Upper lobe of right lung (tissue), 1 donor: ENCODE data around the gene WFS1. TPM values are rescaled to one million over a fixed set of nuclear protein-coding genes. Genes with fewer than 3 reads are reported as not detected.

Source experiments
- ATAC-seq: fragments of 200-7000 bp; cut with Tn5 transposase; one replicate; pipeline ENCODE4 v1.9.1; 2020; ENCODE audit warnings: mild to moderate bottlenecking, moderate library complexity
- DNase-seq: peaks from one replicate; pipeline ENCODE4 v3.0.0-alpha.2; 2020
- H3K27ac ChIP-seq: fragments of 200-600 bp; one replicate; pipeline ENCODE4 v1.8.0; 2022
- H3K27me3 ChIP-seq: fragments of 200-600 bp; one replicate; pipeline ENCODE4 v1.8.0; 2022; ENCODE audit warnings: mild to moderate bottlenecking
- H3K36me3 ChIP-seq: fragments of 200-600 bp; one replicate; pipeline ENCODE4 v1.8.0; 2022
- H3K4me1 ChIP-seq: fragments of 200-600 bp; one replicate; pipeline ENCODE4 v1.8.0; 2022
- H3K4me3 ChIP-seq: fragments of 200-600 bp; one replicate; pipeline ENCODE4 v1.8.0; 2022; ENCODE audit warnings: mild to moderate bottlenecking
- H3K9me3 ChIP-seq: fragments of 200-600 bp; one replicate; pipeline ENCODE4 v1.8.0; 2022
- intact Hi-C: fragments of 100-400 bp; cut with DNase I; formaldehyde crosslinking; loops from one replicate; pipeline ENCODE4 v1.11.0; 2022
- total RNA-seq: library from RNA; stranded (reverse); fragmentation: NEBNext Ultra II Directional; extraction: Animal tissue kit (Norgen Biotek cat#: 25700); gene quantifications from one replicate; pipeline ENCODE4 v1.2.1, GENCODE V29; 2021
- TF ChIP-seq, protein P1 (sequence below): fragments of 200-600 bp; IDR thresholded peaks from one replicate; pipeline ENCODE4 v1.8.0; 2022; ENCODE audit warnings: antibody characterized with exemption
- donor health status: DM: no; HTN: yes; CAD: no; lungs with severe emphysema.

WFS1 gene
- total RNA-seq, 1 donor from 2014 or later = 110 TPM

DNA sequence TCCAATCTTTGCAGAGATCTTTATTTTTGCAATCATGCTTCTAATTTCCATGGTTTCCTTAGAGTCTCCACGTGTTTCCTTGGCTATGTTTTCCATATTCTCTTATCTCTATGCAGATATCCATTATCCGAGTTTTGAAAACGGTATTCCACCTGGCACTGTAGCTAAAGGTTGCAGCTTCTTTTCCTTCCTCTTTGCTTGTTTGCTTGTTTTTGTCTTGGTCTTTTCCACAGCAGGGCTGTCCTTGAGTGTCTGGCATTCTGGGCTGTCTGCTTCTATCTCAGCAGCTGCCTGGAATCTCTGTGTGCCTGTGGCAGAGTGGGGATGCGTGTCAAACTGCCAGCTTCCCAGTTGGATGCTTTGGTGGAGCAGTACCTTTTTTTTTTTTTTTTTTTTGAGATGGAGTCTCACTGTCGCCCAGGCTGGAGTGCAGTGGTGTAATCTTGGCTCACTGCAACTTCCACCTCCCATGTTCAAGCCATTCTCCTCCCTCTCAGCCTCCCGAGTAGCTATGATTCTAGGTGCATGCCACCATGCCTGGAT is 46.9 kb downstream of the WFS1 start:
- no peak overlapping the region for H3K4me3 ChIP-seq
- no peak for ATAC-seq

DNA sequence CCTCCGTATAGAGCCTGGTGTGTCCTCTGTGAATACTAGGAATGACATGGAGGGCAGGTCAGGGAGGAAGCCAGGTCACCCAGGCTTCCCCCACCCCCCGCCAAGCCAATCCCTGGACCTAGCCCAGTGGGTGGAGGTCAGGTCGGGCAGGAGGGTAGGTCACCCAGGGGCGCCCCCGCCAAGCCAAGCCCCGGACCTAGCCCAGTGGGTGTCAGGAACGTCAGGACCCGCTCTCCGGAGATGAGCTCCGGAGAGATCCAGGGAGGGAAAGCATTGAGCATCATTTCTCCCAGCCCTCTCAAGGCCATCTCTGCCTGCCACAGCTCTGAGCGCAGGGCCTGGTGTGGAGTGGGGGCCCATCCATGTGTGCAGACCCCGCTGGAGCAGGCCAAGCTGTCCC is 48.6 kb downstream of the WFS1 start:
- DNase-seq = no peak
- H3K9me3 ChIP-seq = no peaks in the 10 kb centered on the region
- H3K36me3 ChIP-seq = no peaks in the 10 kb centered on the region
- no peaks in the 10 kb centered on the region for H3K27me3 ChIP-seq
- no peak overlapping the region for H3K4me3 ChIP-seq
- H3K27ac ChIP-seq = no peak overlapping the region
- H3K4me1 ChIP-seq = no peaks in the 10 kb centered on the region
- peak; percentile 4 for ATAC-seq
- intact Hi-C loops = no loop called here
- TF ChIP-seq, protein P1, sequence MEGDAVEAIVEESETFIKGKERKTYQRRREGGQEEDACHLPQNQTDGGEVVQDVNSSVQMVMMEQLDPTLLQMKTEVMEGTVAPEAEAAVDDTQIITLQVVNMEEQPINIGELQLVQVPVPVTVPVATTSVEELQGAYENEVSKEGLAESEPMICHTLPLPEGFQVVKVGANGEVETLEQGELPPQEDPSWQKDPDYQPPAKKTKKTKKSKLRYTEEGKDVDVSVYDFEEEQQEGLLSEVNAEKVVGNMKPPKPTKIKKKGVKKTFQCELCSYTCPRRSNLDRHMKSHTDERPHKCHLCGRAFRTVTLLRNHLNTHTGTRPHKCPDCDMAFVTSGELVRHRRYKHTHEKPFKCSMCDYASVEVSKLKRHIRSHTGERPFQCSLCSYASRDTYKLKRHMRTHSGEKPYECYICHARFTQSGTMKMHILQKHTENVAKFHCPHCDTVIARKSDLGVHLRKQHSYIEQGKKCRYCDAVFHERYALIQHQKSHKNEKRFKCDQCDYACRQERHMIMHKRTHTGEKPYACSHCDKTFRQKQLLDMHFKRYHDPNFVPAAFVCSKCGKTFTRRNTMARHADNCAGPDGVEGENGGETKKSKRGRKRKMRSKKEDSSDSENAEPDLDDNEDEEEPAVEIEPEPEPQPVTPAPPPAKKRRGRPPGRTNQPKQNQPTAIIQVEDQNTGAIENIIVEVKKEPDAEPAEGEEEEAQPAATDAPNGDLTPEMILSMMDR = no peak

More for the DNA sequence above, 46.9 kb downstream of the WFS1 start:
- intact Hi-C loops = no loop called here
- Histone ChIP-seq H3K27me3 (no peaks in the 10 kb centered on the region), H3K9me3 (no peaks in the 10 kb centered on the region), H3K36me3 (no peaks in the 10 kb centered on the region), H3K4me1 (no peaks in the 10 kb centered on the region), H3K27ac (no peak overlapping the region)
- TF ChIP-seq, protein P1 = no peak
- DNase-seq = no peak

DNA sequence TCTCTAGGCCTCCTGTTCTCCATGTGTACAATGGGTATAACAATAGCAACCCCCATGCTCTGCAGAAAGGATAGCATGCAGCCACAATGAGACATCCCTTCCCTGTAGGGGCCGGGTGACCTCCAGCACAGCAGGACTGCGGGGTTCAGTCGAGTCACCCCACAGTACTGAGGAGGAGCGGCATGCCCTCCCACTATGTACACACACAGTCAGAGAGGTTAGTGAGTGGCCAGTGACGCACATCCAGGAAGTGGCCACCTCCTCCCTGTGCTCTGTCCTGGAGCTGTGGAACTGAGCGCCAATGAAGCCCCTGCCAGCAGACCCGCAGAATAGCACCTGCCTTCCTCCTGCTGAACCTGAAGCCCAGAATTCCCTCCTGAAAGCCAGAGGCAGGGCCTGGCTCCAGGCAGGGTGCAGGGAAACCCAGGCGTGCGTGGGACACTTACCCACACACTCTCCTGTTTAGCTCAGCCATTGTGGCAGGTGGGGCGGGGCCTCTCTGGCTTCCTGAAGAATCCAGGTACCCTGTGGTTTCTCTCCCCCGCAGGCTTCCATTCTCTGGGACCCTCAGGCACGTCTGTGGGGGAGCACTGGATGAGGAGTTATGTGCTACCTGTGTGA is 50.0 kb downstream of the WFS1 start:
- H3K27ac ChIP-seq = no peak overlapping the region
- no peaks in the 10 kb centered on the region for H3K27me3 ChIP-seq
- H3K4me3 ChIP-seq = no peak overlapping the region
- no peak for ATAC-seq
- TF ChIP-seq, protein P1 = no peak
- H3K36me3 ChIP-seq = no peaks in the 10 kb centered on the region
- H3K4me1 ChIP-seq = peaks cover 8% of the 10 kb centered on the region
- H3K9me3 ChIP-seq = no peaks in the 10 kb centered on the region
- intact Hi-C loops = no loop called here
- no peak for DNase-seq

DNA sequence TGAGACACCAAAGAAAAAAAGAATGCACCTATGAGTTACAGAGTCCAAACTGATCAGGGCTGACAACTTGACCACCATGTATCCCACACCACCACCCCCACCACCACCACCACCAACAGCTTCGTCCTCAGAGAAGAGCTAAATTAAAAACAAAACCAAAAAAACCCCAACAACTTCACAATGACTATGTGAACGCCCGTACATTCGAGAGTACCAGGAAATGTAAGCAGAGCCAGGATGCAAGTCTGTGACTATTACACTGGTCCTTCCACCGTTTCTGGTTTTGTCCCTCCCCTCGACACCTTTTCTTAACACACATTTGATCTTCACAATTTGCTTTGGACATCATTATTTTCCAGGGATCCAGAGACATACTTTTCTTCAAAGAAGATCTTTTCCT is 51.0 kb downstream of the WFS1 start:
- ATAC-seq (no peak), DNase-seq (no peak)
- Histone ChIP-seq H3K27me3 (no peaks in the 10 kb centered on the region), H3K27ac (no peak overlapping the region), H3K36me3 (no peaks in the 10 kb centered on the region), H3K4me3 (no peak overlapping the region), H3K9me3 (no peaks in the 10 kb centered on the region), H3K4me1 (peaks cover 15% of the 10 kb centered on the region)
- intact Hi-C loops = no loop called here
- TF ChIP-seq, protein P1 = no peak

DNA sequence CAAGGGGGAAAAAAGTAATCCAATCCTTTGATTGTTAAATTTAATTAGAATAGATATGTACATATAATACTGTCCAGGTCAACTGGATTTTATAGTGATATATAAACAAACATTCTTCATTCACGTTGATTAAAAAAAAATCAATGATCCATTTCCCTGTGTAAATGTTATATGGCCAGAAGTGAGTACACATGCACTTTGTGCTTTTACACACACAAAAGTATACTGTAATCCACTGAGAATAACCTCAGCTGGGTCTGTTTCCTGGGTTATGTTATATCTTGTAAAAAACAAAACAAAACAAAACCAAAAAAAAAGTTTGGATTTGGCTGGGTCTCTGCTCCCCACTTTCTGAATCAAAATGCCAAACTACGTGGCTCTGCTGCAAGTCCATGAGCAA is 51.7 kb downstream of the WFS1 start:
- TF ChIP-seq, protein P1 = no peak
- no peak overlapping the region for H3K27ac ChIP-seq
- H3K27me3 ChIP-seq = no peaks in the 10 kb centered on the region
- H3K4me1 ChIP-seq = peaks cover 16% of the 10 kb centered on the region
- intact Hi-C loops = no loop called here
- H3K36me3 ChIP-seq = no peaks in the 10 kb centered on the region
- no peak overlapping the region for H3K4me3 ChIP-seq
- DNase-seq = no peak
- no peak for ATAC-seq
- no peaks in the 10 kb centered on the region for H3K9me3 ChIP-seq
